OCI-LY3 (cell line): ENCODE data around the gene PPCS.

Source experiments
- H2AFZ ChIP-seq: fragments of 200-600, 300-600 bp; shearing (Covaris generic); 2 replicates; pipeline ENCODE4 v1.6.0; 2014; ENCODE audit warnings: antibody characterized with exemption, low read depth, low read length
- H3K27ac ChIP-seq: fragments of 200-600, 300-600 bp; sonication (generic); 2 replicates; pipeline ENCODE4 v1.5.1; 2014; ENCODE audit warnings: mild to moderate bottlenecking, low read length, moderate library complexity, mixed read lengths
- H3K27me3 ChIP-seq: fragments of 200-600, 300-600 bp; sonication (generic); 2 replicates; pipeline ENCODE4 v1.6.1; 2014; ENCODE audit warnings: low read depth, low read length, mixed read lengths
- H3K36me3 ChIP-seq: fragments of 200-600, 300-600 bp; sonication (generic); replicated peaks from 2 replicates; pipeline ENCODE3; 2014; ENCODE audit warnings: low read depth, low read length, mixed read lengths
- H3K4me1 ChIP-seq: fragments of 300-600, 200-600 bp; sonication (generic); 2 replicates; pipeline ENCODE4 v1.6.1; 2014; ENCODE audit warnings: low read length, mixed read lengths
- H3K4me2 ChIP-seq: fragments of 200-600, 300-600 bp; sonication (generic); 2 replicates; pipeline ENCODE4 v1.6.1; 2014; ENCODE audit warnings: low read length, mixed read lengths
- H3K4me3 ChIP-seq: fragments of 300-600, 200-600 bp; sonication (generic); 2 replicates; pipeline ENCODE4 v1.5.1; 2014; ENCODE audit warnings: antibody characterized with exemption, mild to moderate bottlenecking, low read length, moderate library complexity
- H3K79me2 ChIP-seq: fragments of 300-600, 200-600 bp; shearing (Covaris generic); 2 replicates; pipeline ENCODE4 v1.6.1; 2014; ENCODE audit warnings: mild to moderate bottlenecking, low read length, mixed read lengths
- H3K9ac ChIP-seq: fragments of 300-600, 200-600 bp; shearing (Covaris generic); 2 replicates; pipeline ENCODE4 v1.6.0; 2014; ENCODE audit warnings: mild to moderate bottlenecking, low read length, moderate library complexity
- H3K9me3 ChIP-seq: fragments of 200-600, 300-600 bp; shearing (Covaris generic); 2 replicates; pipeline ENCODE4 v1.6.1; 2014; ENCODE audit warnings: low read length, mixed read lengths; ENCODE audit not compliant: insufficient read depth
- H4K20me1 ChIP-seq: fragments of 200-600, 300-600 bp; sonication (generic); 2 replicates; pipeline ENCODE4 v1.6.1; 2016; ENCODE audit warnings: low read length, mixed read lengths; ENCODE audit not compliant: insufficient read depth
- CTCF ChIP-seq: fragments of 200-600, 300-600 bp; sonication (generic); IDR thresholded peaks from 2 replicates; pipeline ENCODE4 v1.5.1; 2014; ENCODE audit warnings: antibody characterized with exemption, low read length, low read depth
- EZH2phosphoT487 ChIP-seq: fragments of 200-600 bp; shearing (Covaris generic); IDR thresholded peaks from 2 replicates; pipeline ENCODE4 v1.6.1; 2018; ENCODE audit warnings: antibody characterized with exemption, mixed run types, low read depth

Gene PPCS

DNA sequence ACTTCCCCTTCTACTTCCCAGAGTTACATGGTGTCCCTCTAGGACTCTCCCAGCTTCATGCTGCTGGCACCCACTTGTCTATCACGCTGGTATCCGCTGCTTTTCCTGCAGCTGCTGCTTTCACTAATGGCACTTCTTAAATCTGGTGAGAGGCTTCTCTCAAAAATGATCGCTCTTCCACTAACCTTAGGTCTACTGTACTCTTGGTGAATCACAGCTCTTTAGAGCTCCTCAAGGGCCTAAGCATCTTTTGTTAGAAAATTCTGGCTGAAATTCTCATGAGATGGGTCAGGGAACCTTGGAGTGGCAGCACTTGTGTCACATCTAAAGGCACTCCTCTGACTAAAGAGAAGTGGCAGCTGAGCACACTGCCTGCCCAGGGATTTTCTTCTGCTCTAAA is 32.7 kb upstream of the PPCS start:
- H2AFZ ChIP-seq = no peak overlapping the region

DNA sequence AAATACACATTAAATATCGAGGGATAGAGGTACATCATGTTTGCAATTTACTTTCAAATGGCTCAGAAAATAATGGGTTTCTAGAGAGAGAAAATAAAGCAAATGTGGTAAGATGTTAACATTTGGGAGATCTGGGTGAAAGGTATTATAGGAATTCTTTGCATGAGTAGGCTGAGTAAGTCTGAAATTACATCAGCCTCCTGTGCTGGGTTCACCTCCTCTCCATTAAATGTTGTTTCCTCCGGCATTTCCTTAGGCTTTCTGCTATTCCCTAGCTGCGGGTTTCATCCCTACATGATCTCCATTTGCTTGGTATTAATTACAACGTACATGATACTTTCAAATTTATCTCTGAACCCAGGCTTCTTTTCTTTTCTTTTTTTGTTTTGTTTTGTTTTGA is 32.1 kb upstream of the PPCS start:
- Histone ChIP-seq H4K20me1 (no peaks in the 10 kb centered on the region), H3K4me2 (no peak overlapping the region), H3K27ac (no peak overlapping the region)

More for the DNA sequence above, 32.7 kb upstream of the PPCS start:
- H3K27ac ChIP-seq = no peak overlapping the region
- TF ChIP-seq EZH2phosphoT487 = no peak
- no peak for TF ChIP-seq CTCF
- no peaks in the 10 kb centered on the region for H3K9me3 ChIP-seq
- no peaks in the 10 kb centered on the region for H3K36me3 ChIP-seq
- no peak overlapping the region for H3K9ac ChIP-seq
- no peaks in the 10 kb centered on the region for H3K4me1 ChIP-seq
- H4K20me1 ChIP-seq = no peaks in the 10 kb centered on the region
- H3K4me3 ChIP-seq = no peak overlapping the region
- no peak overlapping the region for H3K4me2 ChIP-seq
- no peaks in the 10 kb centered on the region for H3K27me3 ChIP-seq
- no peaks in the 10 kb centered on the region for H3K79me2 ChIP-seq

GRCh38 chr1:42427240-42427639 is 29.1 kb upstream of the PPCS start:
- no peak overlapping the region for H3K27ac ChIP-seq
- no peaks in the 10 kb centered on the region for H3K36me3 ChIP-seq
- no peaks in the 10 kb centered on the region for H3K9me3 ChIP-seq
- no peak overlapping the region for H3K4me2 ChIP-seq
- H2AFZ ChIP-seq = no peak overlapping the region
- H3K9ac ChIP-seq = no peak overlapping the region
- no peaks in the 10 kb centered on the region for H3K79me2 ChIP-seq
- TF ChIP-seq EZH2phosphoT487 = no peak
- no peaks in the 10 kb centered on the region for H4K20me1 ChIP-seq
- H3K27me3 ChIP-seq = no peaks in the 10 kb centered on the region
- no peak overlapping the region for H3K4me3 ChIP-seq
- H3K4me1 ChIP-seq = no peaks in the 10 kb centered on the region

More for the DNA sequence above, 32.1 kb upstream of the PPCS start:
- H3K4me1 ChIP-seq = no peaks in the 10 kb centered on the region
- H3K27me3 ChIP-seq = no peaks in the 10 kb centered on the region
- no peak overlapping the region for H2AFZ ChIP-seq
- H3K4me3 ChIP-seq = no peak overlapping the region
- H3K9ac ChIP-seq = no peak overlapping the region
- no peaks in the 10 kb centered on the region for H3K9me3 ChIP-seq
- no peaks in the 10 kb centered on the region for H3K79me2 ChIP-seq
- H3K36me3 ChIP-seq = no peaks in the 10 kb centered on the region
- TF ChIP-seq EZH2phosphoT487 = no peak
- TF ChIP-seq CTCF = no peak

DNA sequence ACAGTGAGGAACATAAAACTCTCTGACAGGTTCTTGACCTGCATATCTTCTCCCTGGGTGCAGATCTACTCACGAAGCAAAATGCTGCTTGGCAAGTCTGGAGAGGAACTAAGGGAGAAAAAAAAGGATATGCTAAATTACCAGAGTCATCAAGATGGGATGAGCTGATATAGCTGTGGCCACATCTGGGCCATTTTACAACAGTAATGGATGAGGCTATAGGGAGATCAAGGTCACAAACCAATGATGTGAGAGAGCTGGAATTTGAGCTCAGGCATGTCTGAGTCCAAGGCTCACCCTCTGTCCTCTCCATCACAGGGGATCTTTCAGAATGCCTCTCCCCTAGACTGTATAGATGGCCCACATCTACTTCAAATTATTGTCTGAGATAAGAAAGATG is 26.7 kb upstream of the PPCS start:
- no peaks in the 10 kb centered on the region for H3K36me3 ChIP-seq
- H3K27ac ChIP-seq = no peak overlapping the region
- H3K4me1 ChIP-seq = no peaks in the 10 kb centered on the region
- no peak overlapping the region for H3K4me3 ChIP-seq
- no peak overlapping the region for H3K9ac ChIP-seq
- H3K4me2 ChIP-seq = no peak overlapping the region
- no peak for TF ChIP-seq CTCF
- no peak for TF ChIP-seq EZH2phosphoT487
- no peaks in the 10 kb centered on the region for H3K79me2 ChIP-seq
- H3K27me3 ChIP-seq = no peaks in the 10 kb centered on the region
- no peaks in the 10 kb centered on the region for H3K9me3 ChIP-seq
- no peaks in the 10 kb centered on the region for H4K20me1 ChIP-seq
- no peak overlapping the region for H2AFZ ChIP-seq
